GM13977 (cell line): ENCODE results near the gene TGFB2.

Experiments
- DNase-seq: peaks from one replicate; pipeline ENCODE4 v3.0.0; 2012; ENCODE audit warnings: low spot score
- in situ Hi-C: fragments of 300-500 bp; cut with MboI; formaldehyde crosslinking; loops from one replicate; pipeline ENCODE4 v1.12.0; 2022; ENCODE audit warnings: low sequenced_read_pairs, low pct_unique_long_range_greater_than_20kb, mixed read lengths, inconsistent platforms; ENCODE audit not compliant: unreplicated experiment
- TF ChIP-seq, protein P1 (sequence below): IDR thresholded peaks from 2 replicates; pipeline ENCODE4 v1.5.1; 2012; ENCODE audit warnings: mild to moderate bottlenecking, control low read depth; ENCODE audit not compliant: insufficient read depth; ENCODE audit errors: extremely low read depth, missing control alignments

The TGFB2 gene

DNA sequence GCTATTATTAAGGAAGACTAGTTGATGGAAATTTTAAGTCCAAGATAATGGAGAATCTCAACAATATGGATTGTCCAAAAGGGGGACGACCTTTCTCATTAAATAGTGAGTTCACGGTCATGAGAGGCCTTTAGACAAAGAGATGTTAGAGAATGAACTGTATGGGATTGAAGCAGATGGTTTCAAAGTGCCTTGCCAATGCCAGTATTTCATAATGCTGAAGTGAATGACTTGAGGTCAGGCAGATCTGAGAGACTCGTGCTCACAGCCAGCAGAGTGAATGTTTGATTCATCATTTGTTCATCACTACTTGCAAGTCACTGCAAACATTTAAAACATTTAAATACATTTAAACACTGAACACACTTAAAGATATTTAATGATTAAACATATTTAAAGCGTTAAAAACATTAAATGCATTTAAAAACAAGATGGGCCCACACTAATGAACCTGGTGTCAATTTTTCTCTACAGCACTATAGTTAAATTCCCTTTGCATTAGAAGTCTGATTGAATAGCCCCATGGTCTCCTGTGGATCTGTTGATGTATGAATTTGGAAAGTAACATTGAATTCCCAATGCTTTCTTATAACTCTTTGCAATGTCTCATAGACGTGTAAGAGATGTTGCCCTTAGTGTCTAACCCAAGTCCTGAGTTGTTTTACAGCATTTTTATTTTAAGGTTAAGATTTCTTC, 80.7 kb downstream of the TGFB2 start:
- in situ Hi-C loops: no loop called here
- DNase-seq: no peak
- TF ChIP-seq, protein P1, sequence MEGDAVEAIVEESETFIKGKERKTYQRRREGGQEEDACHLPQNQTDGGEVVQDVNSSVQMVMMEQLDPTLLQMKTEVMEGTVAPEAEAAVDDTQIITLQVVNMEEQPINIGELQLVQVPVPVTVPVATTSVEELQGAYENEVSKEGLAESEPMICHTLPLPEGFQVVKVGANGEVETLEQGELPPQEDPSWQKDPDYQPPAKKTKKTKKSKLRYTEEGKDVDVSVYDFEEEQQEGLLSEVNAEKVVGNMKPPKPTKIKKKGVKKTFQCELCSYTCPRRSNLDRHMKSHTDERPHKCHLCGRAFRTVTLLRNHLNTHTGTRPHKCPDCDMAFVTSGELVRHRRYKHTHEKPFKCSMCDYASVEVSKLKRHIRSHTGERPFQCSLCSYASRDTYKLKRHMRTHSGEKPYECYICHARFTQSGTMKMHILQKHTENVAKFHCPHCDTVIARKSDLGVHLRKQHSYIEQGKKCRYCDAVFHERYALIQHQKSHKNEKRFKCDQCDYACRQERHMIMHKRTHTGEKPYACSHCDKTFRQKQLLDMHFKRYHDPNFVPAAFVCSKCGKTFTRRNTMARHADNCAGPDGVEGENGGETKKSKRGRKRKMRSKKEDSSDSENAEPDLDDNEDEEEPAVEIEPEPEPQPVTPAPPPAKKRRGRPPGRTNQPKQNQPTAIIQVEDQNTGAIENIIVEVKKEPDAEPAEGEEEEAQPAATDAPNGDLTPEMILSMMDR: no peak

- no peak for DNase-seq
- in situ Hi-C loops: no loop called here
- TF ChIP-seq, protein P1: no peak
Measured at GRCh38 chr1:218426343-218426657, 81.2 kb downstream of the TGFB2 start.

DNA sequence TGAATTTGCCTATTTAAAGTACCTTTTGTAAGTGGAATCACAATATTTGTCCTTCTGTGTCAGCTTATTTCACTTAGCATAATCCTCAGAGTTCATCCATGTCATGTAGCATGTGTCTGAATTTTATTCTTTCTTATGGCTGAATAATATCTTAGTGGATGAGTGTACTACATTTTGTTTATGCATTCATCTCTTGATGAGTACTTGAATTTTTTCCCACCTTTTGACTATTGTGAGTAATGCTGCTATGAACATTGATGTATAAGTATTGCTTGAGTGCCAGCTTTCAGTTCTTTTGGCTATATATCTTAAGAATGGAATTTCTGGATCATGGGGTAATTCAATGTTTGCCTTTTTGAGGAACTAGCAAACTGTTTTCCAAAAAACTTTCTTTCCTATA, 84.2 kb downstream of the TGFB2 start:
- DNase-seq: no peak
- TF ChIP-seq, protein P1: no peak
- in situ Hi-C loops: no loop called here

GRCh38 chr1:218430346-218430745, 85.2 kb downstream of the TGFB2 start:
- in situ Hi-C loops: no loop called here
- TF ChIP-seq, protein P1: no peak
- no peak for DNase-seq

GRCh38 chr1:218430822-218431221, 85.7 kb downstream of the TGFB2 start:
- DNase-seq: no peak
- in situ Hi-C loops: no loop called here
- TF ChIP-seq, protein P1: no peak

DNA sequence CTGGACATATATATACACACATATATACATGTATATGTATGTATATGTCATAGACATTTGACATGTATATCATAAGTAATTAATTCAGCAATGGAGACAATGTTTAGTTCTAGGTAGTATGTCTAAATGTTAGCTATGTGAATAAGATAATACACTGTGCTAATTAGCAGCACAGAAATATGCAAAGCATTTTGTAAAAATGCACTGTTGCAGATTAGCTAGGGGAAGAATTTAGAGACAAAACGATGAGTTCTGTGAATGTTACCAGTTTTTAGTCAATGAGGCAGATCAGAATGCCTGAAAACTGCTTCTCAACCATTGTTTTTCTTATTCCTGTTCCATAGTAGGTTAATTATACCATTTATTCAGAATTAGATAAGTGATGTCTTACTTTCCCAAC, 86.3 kb downstream of the TGFB2 start:
- no peak for DNase-seq
- in situ Hi-C loops: no loop called here

More for the DNA sequence above, 86.3 kb downstream of the TGFB2 start:
- TF ChIP-seq, protein P1: no peak
